OCI-LY1 (cell line): ENCODE results near the gene PSTPIP2.

Experiments used
- H2AFZ ChIP-seq: fragments of 200-600 bp; sonication (generic), shearing (Covaris generic); 2 replicates; pipeline ENCODE4 v1.6.0; 2014; ENCODE audit warnings: antibody characterized with exemption, mild to moderate bottlenecking, low read length
- H3F3A ChIP-seq: fragments of 200-600 bp; sonication (generic), shearing (Covaris generic); 2 replicates; pipeline ENCODE4 v1.6.0; 2014; ENCODE audit warnings: mild to moderate bottlenecking, antibody characterized with exemption, low read length, moderate library complexity; ENCODE audit not compliant: insufficient read depth
- H3K27ac ChIP-seq: fragments of 200-600 bp; sonication (generic); 2 replicates; pipeline ENCODE4 v1.5.1; 2014; ENCODE audit warnings: low read length, mixed run types, mild to moderate bottlenecking, low read depth; ENCODE audit not compliant: poor library complexity, severe bottlenecking
- H3K27me3 ChIP-seq: fragments of 200-600 bp; sonication (generic); 2 replicates; pipeline ENCODE4 v1.6.0; 2014; ENCODE audit warnings: antibody characterized with exemption, mild to moderate bottlenecking, low read length, moderate library complexity; ENCODE audit not compliant: insufficient read depth
- H3K36me3 ChIP-seq: fragments of 200-600 bp; sonication (generic); 2 replicates; pipeline ENCODE4 v1.6.1; 2014; ENCODE audit warnings: mild to moderate bottlenecking, antibody characterized with exemption, low read length, moderate library complexity, mixed read lengths; ENCODE audit not compliant: insufficient read depth
- H3K4me1 ChIP-seq: fragments of 200-600 bp; sonication (generic); 2 replicates; pipeline ENCODE4 v1.5.1; 2014; ENCODE audit warnings: mild to moderate bottlenecking, low read length, moderate library complexity; ENCODE audit not compliant: insufficient read depth, severe bottlenecking
- H3K4me2 ChIP-seq: fragments of 200-600 bp; sonication (generic), shearing (Covaris generic); 2 replicates; pipeline ENCODE4 v1.6.1; 2014; ENCODE audit warnings: low read length
- H3K4me3 ChIP-seq: fragments of 200-600 bp; sonication (generic); 2 replicates; pipeline ENCODE4 v1.5.1; 2014; ENCODE audit warnings: low read length, low read depth, mild to moderate bottlenecking, mixed read lengths; ENCODE audit not compliant: poor library complexity, severe bottlenecking
- H3K79me2 ChIP-seq: fragments of 200-600 bp; shearing (Covaris generic); 2 replicates; pipeline ENCODE4 v1.6.1; 2016; ENCODE audit warnings: mixed run types, low read length, mixed read lengths; ENCODE audit not compliant: insufficient read depth
- H3K9ac ChIP-seq: fragments of 200-600 bp; sonication (generic), shearing (Covaris generic); 2 replicates; pipeline ENCODE4 v1.6.1; 2014; ENCODE audit warnings: mild to moderate bottlenecking, low read length, mixed read lengths
- H3K9me2 ChIP-seq: fragments of 200-600 bp; sonication (generic), shearing (Covaris generic); 2 replicates; pipeline ENCODE4 v1.6.1; 2014; ENCODE audit warnings: low read depth, mild to moderate bottlenecking, low read length, mixed read lengths
- H3K9me3 ChIP-seq: fragments of 200-600 bp; shearing (Covaris generic); 2 replicates; pipeline ENCODE4 v1.6.1; 2014; ENCODE audit warnings: low read length, mixed read lengths
- H4K20me1 ChIP-seq: fragments of 200-600 bp; sonication (generic), shearing (Covaris generic); 2 replicates; pipeline ENCODE4 v1.6.0; 2016; ENCODE audit warnings: mild to moderate bottlenecking, low read length; ENCODE audit not compliant: insufficient read depth
- EZH2 ChIP-seq: fragments of 200-600 bp; sonication (generic), shearing (Covaris generic); IDR thresholded peaks from 2 replicates; pipeline ENCODE4 v1.8.0; 2017; ENCODE audit warnings: borderline replicate concordance, mixed run types, mild to moderate bottlenecking, antibody characterized with exemption, low read length, moderate library complexity, mixed read lengths
- TF ChIP-seq, protein P1 (sequence below): fragments of 200-600 bp; sonication (generic), shearing (Covaris generic); IDR thresholded peaks from 2 replicates; pipeline ENCODE4 v1.5.1; 2017; ENCODE audit warnings: mild to moderate bottlenecking, antibody characterized with exemption, low read length, moderate library complexity, mixed read lengths

Gene PSTPIP2

DNA sequence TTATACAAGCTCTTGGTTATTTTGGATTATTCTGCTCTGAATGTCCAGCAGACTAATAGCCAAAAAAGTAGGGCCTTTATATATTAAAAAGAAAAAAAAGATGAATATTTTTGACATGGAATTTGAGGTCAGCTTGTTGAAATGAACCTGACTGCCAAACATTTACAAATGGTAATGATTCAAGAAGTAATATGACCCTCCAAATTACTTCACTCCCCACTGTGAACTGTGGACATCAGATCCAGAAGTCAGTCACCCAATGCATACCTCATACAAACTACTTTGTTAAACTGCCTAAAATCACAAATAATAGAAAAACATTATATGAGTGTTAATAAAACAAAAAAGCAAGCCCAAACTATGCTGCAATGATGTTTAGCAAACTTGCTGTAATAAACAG is 115.0 kb downstream of the PSTPIP2 start:
- H3K79me2 ChIP-seq = 0 out of 2 replicates have a peak, but pooled peaks cover 4% of the 10 kb centered on the region

DNA sequence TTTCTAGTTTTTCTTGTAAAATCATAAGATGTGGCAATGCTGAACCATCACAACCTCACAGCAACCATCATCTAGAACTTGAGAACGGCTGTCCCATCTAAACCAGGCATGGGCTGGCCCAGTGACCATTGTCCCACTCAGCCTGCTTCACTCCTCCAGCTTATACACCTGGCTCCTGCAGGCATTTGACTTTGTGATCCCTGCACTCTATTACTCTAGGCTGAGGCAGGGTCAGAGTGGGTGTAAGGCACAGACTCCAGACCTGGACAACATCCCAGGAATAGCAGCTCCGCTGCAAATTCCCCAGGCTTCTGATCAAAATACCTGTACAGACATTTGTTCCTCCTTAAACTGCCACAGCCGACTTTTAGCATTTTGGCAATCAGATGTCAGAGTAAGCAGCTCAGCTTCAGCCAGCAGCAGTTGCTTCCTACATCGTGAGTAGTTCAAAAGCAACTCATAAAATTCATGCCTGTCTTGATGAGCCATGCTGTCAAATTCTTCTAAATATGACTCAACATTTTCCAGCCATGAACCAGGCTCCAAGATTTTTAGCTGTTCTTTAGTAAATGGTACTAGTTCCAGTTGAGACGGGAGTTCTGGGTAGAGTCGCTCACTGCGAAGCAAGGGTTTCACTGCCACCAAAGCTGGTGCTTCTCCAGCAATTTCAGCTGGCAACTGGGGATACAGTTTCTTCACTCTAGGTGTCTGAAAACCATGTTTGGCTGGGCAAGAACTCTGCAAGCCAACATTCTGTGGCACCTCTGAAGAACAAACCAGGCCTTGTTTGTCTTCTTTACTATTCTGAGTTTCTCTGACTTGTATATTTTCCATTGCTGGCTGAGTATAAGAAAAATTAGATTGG is 117.8 kb downstream of the PSTPIP2 start:
- Histone ChIP-seq H3K27me3 (no peaks in the 10 kb centered on the region), H3K9ac (no peak overlapping the region), H4K20me1 (no peaks in the 10 kb centered on the region), H3K27ac (no peak overlapping the region), H3K9me2 (no peaks in the 10 kb centered on the region), H3K4me1 (no peaks in the 10 kb centered on the region), H3K4me2 (no peak overlapping the region), H3K9me3 (no peaks in the 10 kb centered on the region), H3K36me3 (peaks cover 57% of the 10 kb centered on the region), H2AFZ (no peak overlapping the region), H3K4me3 (no peak overlapping the region), H3K79me2 (no peaks in the 10 kb centered on the region), H3F3A (no peaks in the 10 kb centered on the region)
- TF ChIP-seq, protein P1, sequence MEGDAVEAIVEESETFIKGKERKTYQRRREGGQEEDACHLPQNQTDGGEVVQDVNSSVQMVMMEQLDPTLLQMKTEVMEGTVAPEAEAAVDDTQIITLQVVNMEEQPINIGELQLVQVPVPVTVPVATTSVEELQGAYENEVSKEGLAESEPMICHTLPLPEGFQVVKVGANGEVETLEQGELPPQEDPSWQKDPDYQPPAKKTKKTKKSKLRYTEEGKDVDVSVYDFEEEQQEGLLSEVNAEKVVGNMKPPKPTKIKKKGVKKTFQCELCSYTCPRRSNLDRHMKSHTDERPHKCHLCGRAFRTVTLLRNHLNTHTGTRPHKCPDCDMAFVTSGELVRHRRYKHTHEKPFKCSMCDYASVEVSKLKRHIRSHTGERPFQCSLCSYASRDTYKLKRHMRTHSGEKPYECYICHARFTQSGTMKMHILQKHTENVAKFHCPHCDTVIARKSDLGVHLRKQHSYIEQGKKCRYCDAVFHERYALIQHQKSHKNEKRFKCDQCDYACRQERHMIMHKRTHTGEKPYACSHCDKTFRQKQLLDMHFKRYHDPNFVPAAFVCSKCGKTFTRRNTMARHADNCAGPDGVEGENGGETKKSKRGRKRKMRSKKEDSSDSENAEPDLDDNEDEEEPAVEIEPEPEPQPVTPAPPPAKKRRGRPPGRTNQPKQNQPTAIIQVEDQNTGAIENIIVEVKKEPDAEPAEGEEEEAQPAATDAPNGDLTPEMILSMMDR = no peak
- no peak for TF ChIP-seq EZH2

More for the DNA sequence above, 115.0 kb downstream of the PSTPIP2 start:
- Histone ChIP-seq H3K4me2 (no peak overlapping the region), H3K27me3 (no peaks in the 10 kb centered on the region), H3K9me3 (no peaks in the 10 kb centered on the region), H3K4me1 (no peaks in the 10 kb centered on the region), H3K9me2 (no peaks in the 10 kb centered on the region), H3K27ac (no peak overlapping the region), H3K9ac (no peak overlapping the region), H3K4me3 (no peak overlapping the region), H3F3A (no peaks in the 10 kb centered on the region), H4K20me1 (no peaks in the 10 kb centered on the region), H3K36me3 (peaks cover 36% of the 10 kb centered on the region), H2AFZ (no peak overlapping the region)
- TF ChIP-seq EZH2 = no peak
- TF ChIP-seq, protein P1 = no peak

DNA sequence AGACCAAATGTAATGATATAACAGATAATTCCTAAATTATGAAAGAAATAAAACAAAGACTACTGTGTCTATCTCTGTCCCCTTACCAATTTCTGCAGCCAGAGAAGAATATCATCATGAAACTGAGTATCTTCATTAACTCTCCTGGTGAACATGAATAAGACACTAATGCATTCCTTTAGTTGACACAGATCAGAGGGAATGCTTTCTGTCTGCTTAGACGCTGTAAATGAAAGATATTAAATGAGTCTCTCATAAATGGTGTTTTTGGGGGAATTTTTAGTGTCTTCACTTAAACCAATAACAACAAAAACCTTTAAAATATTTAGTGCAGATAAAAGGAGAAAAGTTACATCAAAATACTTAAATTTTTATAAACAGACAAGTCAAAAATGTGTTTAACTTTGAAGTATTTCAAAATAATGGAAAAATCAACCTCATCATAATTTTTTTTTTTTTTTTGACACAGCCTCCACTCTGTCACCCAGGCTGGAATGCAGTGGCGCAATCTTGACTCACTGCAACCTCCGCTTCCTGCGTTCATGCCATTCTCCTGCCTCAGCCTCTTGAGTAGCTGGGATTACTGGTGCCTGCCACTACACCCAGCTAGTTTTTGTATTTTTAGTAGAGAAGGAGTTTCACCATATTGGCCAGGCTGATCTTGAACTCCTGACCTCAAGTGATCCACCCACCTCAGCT is 120.9 kb downstream of the PSTPIP2 start:
- TF ChIP-seq EZH2 = no peak
- TF ChIP-seq, protein P1 = no peak
- H3K4me3 ChIP-seq = no peak overlapping the region
- no peaks in the 10 kb centered on the region for H3K4me1 ChIP-seq

More for the DNA sequence above, 120.9 kb downstream of the PSTPIP2 start:
- Histone ChIP-seq H3K27ac (no peak overlapping the region), H4K20me1 (no peaks in the 10 kb centered on the region), H2AFZ (no peak overlapping the region), H3K9me3 (no peaks in the 10 kb centered on the region), H3K79me2 (no peaks in the 10 kb centered on the region), H3F3A (no peaks in the 10 kb centered on the region), H3K4me2 (no peak overlapping the region), H3K9me2 (no peaks in the 10 kb centered on the region), H3K9ac (no peak overlapping the region), H3K27me3 (no peaks in the 10 kb centered on the region), H3K36me3 (peaks cover 78% of the 10 kb centered on the region)
